AG10803 (cell line): Measurements from ENCODE around the gene DTNB.

ENCODE experiments used
- DNase-seq: peaks from one replicate; pipeline ENCODE4 v3.0.0; 2010; ENCODE audit warnings: low read depth
- H3K4me3 ChIP-seq: 2 replicates; pipeline ENCODE4 v1.5.1; 2011; ENCODE audit warnings: mild to moderate bottlenecking, low read length, control low read depth
- TF ChIP-seq, protein P1 (sequence below): conservative IDR thresholded peaks from 2 replicates; pipeline ENCODE4 v1.5.1; 2011; ENCODE audit warnings: mild to moderate bottlenecking, low read length, control low read depth, inconsistent platforms

The DTNB gene

DNA sequence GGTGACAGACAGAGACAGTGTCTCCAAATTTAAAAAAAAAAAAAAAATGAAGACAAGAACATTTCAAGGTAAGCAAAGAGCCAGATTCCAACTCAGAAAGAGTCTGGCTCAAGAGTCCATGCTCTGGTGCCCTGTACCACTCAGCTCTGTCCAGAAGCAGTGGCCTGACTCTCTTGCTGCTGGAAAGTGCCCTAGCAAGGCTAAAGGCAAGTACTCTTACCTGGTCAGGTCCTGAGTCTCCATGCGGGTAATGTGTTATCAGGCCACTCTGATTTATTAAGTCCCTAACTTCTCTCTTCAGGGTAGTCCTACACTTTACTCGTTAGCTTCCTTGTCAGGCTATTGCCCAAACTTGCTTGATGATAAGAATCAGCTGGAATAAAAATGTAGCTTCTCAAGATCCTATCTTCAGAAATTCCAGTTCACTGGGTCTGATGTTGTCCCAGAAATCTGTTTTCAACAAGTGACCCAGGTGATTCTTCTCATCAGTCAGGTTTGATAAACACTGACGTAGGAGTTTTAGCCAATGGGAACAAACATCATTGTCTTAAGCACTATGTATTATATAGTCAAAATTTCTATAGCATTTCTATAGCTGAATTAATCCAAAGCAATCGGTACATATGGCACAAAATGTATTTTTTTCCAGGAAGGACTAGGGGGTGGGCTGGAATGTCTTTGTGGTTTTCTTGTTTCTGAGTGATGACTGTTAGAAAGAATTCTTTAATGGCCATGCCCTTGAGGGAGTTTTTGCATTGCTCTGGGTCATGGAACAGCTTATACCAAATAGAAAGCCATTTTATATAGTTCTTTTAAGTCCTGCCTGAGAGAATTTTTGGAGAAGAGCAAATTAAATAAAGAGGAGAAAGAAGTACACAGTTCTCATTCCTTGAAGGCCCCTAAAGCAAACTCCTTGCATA lies 191.7 kb downstream of the DTNB start:
- H3K4me3 ChIP-seq, result no peak overlapping the region
- TF ChIP-seq, protein P1, sequence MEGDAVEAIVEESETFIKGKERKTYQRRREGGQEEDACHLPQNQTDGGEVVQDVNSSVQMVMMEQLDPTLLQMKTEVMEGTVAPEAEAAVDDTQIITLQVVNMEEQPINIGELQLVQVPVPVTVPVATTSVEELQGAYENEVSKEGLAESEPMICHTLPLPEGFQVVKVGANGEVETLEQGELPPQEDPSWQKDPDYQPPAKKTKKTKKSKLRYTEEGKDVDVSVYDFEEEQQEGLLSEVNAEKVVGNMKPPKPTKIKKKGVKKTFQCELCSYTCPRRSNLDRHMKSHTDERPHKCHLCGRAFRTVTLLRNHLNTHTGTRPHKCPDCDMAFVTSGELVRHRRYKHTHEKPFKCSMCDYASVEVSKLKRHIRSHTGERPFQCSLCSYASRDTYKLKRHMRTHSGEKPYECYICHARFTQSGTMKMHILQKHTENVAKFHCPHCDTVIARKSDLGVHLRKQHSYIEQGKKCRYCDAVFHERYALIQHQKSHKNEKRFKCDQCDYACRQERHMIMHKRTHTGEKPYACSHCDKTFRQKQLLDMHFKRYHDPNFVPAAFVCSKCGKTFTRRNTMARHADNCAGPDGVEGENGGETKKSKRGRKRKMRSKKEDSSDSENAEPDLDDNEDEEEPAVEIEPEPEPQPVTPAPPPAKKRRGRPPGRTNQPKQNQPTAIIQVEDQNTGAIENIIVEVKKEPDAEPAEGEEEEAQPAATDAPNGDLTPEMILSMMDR, result no peak
- peak; percentile 25 for DNase-seq

DNA sequence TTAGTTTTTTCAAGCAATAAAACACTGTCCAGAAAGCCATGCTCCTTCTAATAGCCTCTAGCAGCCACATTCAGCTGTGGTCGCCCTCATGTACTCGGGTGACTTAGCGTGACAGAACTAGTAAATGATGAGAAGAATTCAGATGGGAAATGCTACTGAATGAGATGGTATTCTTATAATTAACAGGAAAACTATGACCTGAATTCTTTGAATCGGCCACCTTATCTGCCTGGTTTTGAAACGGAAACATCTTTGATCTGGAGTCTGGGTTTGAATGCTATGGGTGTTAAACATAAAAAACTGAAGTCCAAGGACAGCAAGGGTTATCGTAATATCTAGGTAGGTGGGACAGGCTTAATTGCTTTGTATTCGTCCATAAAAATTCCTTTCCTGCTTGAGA lies 192.8 kb downstream of the DTNB start:
- TF ChIP-seq, protein P1, result no peak
- no peak overlapping the region for H3K4me3 ChIP-seq
- no peak for DNase-seq

DNA sequence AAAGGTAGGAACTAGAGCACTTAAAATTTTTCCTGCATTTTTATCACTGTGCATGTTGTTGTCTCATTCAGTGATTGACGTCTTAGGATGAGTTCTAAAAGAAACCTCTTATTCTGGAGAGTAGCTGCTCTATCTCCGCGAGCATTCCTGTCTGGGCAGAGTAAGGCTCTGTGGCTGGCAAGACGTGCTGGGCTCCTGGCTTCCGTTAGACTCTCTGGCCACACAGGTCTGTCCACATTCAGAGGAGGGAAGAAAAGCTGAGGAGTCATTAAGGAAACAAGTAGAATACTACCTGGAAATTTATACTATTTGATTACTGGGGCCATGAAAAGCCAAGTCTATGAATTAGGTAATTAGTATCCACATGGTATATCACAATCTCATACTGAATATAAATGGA lies 193.6 kb downstream of the DTNB start:
- TF ChIP-seq, protein P1, result no peak
- DNase-seq, result no peak
- H3K4me3 ChIP-seq, result no peak overlapping the region

DNA sequence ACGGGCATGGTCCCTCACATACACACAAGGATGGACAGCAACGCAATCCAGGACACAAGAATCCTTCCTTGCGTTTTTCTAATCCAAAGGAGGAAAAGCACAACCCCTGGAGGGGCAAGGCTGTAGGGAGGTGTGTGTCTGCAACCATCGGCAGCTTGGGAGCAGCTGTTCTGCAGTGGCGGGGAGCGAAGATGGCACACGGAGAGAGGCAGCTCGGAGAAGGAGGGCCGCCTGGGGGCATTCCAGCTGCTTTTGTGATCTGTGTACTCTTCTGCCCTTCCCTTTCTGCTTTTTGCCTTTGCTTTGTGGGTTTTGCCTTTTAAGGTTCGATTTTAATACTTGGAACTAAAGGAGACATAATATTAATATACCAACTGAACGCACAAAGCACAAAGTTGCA lies 194.6 kb downstream of the DTNB start:
- H3K4me3 ChIP-seq, result no peak overlapping the region
- DNase-seq, result no peak
- TF ChIP-seq, protein P1, result no peak

DNA sequence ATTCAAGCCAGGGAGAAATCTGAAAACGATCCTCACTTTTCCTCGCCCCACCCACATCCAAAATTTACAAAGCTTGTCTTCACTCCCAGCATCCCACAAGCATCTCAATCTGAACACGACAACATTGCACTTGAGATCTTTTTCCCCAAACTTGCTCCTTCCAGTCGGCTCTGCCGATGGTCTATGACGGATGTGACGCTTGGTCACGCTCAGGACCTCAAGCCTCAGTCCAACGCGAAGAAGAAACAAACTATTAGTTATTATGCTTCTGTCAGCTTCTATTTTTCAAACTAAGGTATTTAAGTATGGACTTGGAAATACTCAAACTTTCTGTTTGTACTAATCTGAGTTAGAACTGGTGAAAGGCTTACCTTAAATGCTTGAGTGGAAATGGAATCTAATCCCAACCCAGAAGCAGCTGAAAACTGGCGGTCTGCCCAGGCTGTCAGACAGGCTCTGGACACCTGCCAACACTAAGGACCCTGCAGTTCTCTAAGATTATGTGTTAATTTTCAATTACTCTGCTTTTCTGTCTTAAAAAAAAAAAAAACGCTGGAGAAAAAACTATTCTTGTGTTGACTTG lies 199.5 kb downstream of the DTNB start:
- no peak for DNase-seq
- TF ChIP-seq, protein P1, result no peak
- H3K4me3 ChIP-seq, result no peak overlapping the region

DNA sequence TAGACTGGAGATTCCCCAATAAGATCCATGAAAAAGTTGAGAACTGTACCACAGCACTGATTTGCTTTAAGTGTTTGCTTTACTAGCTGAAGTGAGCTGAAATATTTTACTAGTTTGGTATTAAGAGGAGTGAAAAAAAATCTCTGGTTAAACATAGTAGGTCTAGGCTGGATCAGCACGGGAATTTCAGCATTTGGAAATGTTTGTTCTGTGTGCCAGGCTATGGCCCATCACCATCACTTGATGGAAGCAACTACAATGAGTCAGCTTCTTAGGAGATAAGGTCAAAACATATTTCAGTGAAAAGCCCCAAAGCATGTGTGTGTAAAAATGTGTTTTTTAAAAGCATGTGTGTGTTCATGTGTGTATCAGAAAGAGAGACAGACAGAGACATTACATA lies 200.2 kb downstream of the DTNB start:
- no peak for DNase-seq
- H3K4me3 ChIP-seq, result no peak overlapping the region
- TF ChIP-seq, protein P1, result no peak

DNA sequence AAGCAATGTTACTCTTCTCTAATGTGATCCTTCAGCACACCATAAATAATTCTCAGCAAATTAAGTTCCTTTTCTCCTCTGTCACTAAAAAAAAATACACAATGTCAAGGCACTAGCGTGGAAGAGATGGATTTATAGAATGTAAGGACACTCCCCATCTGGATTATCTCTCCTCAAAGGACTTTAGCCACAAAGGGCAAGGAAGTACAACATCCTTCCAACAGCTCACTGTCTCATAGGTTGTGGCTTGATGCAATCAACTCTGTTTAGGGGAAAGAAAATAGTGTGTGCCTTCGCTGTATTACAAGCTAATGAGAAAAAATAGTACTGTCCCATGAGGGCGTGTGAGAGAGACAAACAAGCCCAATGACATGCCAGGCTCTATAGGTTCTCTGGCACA lies 202.6 kb downstream of the DTNB start:
- TF ChIP-seq, protein P1, result no peak
- DNase-seq, result no peak
- no peak overlapping the region for H3K4me3 ChIP-seq
